Measurements from ENCODE around the gene CADM1.
A peak's percentile ranks its signal among the peaks of the same experiment; 100 is the strongest.

CADM1 gene

DNA sequence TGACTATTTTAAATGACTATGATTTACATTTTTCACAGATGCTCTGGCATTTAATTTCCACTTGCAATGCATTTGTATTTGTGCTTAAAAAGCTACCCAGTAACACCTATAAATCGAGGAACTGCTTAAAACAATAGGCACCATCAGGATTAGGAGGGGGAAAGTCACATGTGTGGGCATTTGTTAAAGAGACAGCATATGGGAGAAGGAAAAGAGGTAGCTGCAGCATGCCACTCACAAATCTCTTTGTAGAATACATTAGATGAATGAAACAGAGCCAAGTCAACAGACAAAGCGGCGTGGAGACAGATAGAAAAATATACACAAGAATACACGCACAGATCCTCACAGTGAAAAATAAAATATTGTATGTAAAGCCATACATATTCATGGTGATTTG, 228.0 kb downstream of the CADM1 start:
- no peak for DNase-seq (ENCODE audit: low spot score)

GRCh38 chr11:115275045-115275444, 229.2 kb downstream of the CADM1 start:
- no peak for DNase-seq (ENCODE audit: low spot score)

- no peak for DNase-seq (ENCODE audit: low spot score)
Measured at GRCh38 chr11:115272925-115273324, 231.3 kb downstream of the CADM1 start.

- DNase-seq (ENCODE audit: low spot score), result no peak
Measured at GRCh38 chr11:115271643-115272042, 232.6 kb downstream of the CADM1 start.

- DNase-seq (ENCODE audit: low spot score), result no peak
Measured at GRCh38 chr11:115269191-115269950, 234.8 kb downstream of the CADM1 start.

GRCh38 chr11:115267871-115268270, 236.3 kb downstream of the CADM1 start:
- DNase-seq (ENCODE audit: low spot score), result no peak

DNA sequence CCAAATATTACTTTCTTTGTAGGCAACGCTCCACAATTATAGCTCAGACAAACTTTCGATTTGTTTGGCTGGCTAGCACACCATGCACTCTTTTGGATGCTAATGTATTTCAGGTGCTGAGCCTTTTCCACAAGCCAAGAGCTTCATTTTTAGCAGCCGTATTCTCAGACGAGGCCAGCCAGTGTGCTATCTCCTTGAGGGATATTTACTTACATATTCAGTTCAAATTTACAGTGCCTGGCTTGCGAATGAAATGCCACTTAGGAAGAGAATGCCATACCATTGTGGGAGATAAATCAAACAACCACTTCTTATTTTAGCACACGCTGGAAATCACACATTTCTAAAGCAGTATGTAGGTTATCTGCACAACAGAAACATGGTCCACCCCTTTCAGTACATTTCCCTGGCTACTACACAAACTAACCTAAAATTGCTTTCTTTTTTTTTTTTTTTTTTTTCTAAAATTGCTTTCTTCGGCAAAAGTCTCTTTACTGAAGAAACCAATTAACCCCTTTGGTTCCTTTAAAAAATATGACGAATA, 236.9 kb downstream of the CADM1 start:
- DNase-seq (ENCODE audit: low spot score), result no peak

- DNase-seq (ENCODE audit: low spot score), result no peak
Measured at GRCh38 chr11:115266066-115266639, 238.1 kb downstream of the CADM1 start.

DNA sequence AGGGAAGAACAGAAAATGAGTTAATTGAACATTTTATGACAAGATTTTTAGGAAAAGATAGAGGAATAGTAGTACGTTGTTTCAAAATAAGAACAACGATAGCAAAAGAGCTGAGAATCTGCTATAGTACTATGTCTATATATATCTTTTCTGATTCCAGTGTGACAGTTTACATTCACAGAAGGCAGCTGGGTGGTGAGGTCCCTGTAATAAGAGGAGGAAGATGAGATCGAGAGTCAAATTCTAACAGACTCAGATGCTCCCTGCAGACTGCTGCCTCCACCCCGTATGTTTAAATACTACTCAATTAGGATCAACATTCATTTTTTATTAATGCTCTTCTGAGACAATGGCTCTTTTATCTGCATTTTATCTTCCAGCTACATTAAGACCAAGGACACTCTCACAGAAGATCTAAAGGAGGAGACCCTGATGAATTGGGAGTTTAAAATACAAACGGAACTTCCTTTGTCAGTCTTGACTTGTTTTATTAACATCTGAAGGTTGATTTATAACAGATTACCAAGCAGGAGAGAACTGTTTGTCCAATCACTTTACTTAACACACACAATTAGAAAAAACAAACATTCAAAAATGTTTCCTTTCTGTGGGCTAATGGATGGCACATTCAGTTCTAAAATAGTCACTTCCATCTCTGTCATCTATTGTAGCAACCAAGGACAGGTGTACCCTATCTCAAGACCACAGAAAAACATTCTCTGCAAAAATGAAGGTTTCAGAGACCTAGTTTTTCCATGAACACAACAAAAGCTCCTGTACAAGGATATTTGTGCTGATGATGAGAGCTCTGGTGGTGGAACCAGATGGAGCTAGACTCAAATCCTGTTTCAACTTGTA, 240.2 kb downstream of the CADM1 start:
- DNase-seq (ENCODE audit: low spot score), result no peak

- DNase-seq (ENCODE audit: low spot score), result no peak
Measured at GRCh38 chr11:115258216-115258615, 246.0 kb downstream of the CADM1 start.

- DNase-seq (ENCODE audit: low spot score), result peak; percentile 27
Measured at GRCh38 chr11:115257678-115258077, 246.5 kb downstream of the CADM1 start.

DNA sequence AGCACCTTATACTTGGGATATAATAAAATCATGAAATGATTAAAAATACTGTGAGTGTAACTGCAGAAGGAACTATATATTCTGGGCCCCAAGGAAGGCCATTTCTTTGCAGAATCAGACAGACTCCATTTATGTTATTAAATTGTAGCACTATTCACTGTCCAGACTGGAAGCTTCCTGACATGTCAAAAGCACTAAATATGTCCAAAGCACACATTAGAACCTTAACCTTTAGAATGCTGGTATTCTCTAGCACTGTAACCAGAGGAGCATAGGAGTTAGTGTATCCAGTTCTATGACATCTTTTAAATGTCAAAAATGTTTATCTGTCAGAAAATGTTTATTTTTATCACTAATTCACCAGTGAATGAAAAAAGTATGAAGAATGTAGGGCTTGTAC, 246.9 kb downstream of the CADM1 start:
- no peak for DNase-seq (ENCODE audit: low spot score)

DNA sequence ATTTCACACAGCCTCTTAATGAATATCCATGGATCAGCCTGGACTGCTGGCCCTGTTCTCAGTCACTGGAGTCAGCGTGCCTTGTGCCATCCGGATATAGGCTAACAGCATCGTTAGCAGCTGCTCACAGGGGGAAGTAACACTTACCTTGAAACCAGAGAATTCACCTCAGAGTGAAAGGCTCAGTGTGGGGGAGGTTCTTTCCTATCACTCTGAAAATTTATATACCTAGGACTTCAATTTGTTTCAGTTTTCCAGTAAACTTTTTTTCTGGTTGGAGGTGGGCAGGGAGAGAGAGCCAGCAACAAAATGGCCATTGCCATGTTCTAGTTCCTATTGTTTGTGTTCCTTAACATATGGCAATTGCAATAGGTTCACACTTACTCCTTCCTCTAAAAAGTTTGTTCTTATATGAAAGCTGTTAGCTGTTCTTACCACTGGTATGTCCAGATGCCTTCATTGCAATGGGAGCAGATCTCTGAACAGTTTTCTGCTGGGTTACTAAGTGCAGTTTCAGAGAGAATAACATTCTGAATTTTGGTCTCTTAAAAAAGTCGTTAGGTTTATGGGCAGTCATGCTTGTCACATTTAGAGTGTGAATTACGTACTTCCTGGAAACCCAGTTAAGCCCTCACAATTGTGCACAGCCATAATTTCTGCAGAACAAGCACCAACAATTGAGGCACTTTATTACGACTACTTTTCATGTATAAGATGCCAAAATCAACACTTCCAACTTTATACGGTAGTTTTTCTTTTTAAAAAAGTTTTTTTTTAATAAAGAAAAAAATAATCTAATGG, 247.6 kb downstream of the CADM1 start:
- peak; percentile 27 for DNase-seq (ENCODE audit: low spot score)

DNA sequence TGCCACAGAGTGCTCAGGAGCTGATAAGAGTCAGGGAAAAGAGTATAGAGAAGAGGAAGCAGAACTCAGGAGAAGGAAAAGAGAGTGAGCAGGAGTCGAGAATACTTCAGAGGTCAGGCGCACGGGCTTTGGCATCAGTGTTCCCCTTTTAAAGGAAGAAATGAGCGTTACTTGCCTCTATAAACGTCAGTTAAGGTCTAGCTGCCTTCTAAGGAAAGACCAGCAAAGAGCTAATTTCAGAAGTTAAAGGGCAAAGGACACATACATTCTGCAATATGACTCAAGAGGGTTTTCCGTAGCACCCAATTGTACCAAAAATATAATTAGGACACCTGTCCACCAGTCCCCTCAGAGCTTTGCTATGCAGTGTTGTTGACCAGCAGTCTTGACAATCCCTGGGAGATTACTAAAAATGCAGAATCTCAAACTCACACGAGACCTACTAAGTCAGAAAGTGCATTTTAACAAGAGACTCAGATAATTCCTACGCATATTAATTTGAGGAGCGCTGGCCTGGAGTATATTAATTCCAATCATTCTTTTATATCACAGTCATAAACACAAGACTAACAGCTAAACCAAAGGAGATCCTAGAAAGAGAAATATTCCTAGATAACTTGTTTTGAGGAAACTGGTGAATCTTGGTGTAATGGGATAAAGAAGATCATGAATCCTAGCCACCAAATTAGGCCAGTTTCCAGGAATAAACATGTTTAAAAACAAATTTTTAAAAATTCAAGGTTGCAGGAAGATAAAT, 249.0 kb downstream of the CADM1 start:
- DNase-seq (ENCODE audit: low spot score), result no peak

DNA sequence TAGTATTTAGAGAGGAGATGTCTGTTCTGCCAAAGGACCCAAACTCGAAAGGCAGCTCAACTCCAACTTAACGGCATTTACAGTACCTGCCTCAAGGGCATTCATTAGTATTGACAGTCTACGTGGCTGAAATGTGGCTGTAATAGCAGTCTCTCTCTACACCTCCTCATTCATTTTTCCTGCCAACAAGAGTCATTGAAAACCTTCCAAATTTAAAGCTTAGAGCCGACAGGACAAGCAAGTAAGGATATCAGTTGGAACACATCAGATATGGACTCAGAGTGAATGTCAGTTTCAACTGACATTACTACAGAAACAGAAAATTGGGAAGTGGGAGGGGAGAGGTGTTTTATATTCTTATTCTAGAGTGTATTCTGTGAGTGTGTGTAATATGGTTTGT, 253.1 kb downstream of the CADM1 start:
- no peak for DNase-seq (ENCODE audit: low spot score)

GRCh38 chr11:115249061-115249578, 255.1 kb downstream of the CADM1 start:
- no peak for DNase-seq (ENCODE audit: low spot score)

GRCh38 chr11:115247953-115248352, 256.3 kb downstream of the CADM1 start:
- no peak for DNase-seq (ENCODE audit: low spot score)

DNA sequence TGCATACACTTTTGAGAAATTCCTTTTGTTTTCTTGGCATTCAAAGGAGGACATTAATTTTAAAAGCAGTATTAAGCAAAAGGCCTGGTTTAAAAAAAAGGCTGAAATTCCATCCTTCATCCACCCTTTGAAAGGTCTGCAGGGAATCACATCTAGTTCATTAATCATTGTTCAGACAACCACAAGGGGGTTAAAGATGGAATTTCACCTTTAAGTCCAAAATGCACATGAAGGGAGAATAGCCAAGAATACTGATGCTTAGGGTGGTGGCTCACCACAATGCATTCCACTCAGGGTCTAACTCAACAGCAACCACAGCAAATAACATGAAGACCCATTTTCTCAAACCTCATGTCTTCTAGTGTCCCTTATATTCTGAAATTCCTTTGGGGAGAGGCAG, 256.9 kb downstream of the CADM1 start:
- no peak for DNase-seq (ENCODE audit: low spot score)

GRCh38 chr11:115244758-115245157, 259.5 kb downstream of the CADM1 start:
- no peak for DNase-seq (ENCODE audit: low spot score)

DNA sequence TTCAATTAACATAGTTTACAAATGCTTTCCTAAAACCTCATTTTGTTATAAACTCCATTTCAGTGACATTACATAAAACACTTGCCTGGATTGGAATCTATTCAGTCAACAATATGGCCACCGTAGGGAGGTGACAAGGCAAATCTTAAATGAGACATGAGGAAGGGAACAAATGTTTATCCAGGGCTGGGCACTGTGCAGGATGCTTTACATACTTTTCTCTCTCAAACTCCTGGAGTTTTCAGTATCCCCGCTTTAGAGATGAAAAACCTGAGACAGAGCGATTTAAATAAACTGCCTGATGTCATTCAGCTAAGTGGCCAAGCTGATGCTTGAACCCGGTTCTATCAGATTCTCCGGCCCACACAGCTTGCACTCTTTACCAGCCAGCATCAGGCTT, 259.9 kb downstream of the CADM1 start:
- DNase-seq (ENCODE audit: low spot score), result no peak

DNA sequence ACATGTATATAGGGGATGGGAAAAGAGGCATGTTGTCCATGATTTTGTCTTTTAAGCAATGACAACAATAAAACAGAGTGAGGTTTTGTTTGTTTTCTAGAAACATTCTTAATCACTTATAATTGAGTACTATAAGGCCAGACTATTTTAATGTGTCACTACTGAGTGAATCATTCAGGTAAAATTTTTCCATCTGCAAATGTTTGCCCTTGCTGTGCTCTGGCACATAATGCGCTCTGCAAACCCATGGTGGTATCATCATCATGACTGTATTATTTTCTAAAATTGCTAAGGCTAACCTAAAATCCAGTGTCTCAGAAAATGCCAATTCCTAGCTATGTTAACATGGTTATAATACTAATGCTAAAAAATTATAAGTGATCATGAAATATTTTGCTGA, 261.2 kb downstream of the CADM1 start:
- no peak for DNase-seq (ENCODE audit: low spot score)

Data from iPS-NIHi11 (cell line).